T-cell (primary cell): Measurements from ENCODE around the gene CTXN1. TPM values are rescaled to one million over a fixed set of nuclear protein-coding genes. Genes with fewer than 3 reads are reported as not detected.
"Not testable (repeated sequence)": the region's sequence is repeated elsewhere in the genome, so short reads cannot be mapped to it uniquely, and the experiment has no call there.

Source experiments
- ATAC-seq, 4 experiments: fragments of 200-7000 bp in 3 of 4; fragments of 150-1000 bp in 1 of 4; cut with Tn5 transposase; replicated peaks in 1 of 4; 1 replicate in 3 of 4; 2 replicates in 1 of 4; pipeline ENCODE4 v1.10.0; 2021; ENCODE audit warnings: moderate library complexity in 3 of 4, mild to moderate bottlenecking in 2 of 4, moderate number of reproducible peaks in 1 of 4
- CTCF ChIA-PET, 2 donors: fragments of 300-600 bp; sonication (Branson Sonifier 250); formaldehyde crosslinking; loops; one replicate each; lab custom pipeline; 2022; ENCODE audit warnings: antibody characterized with exemption in 2 of 2; lab: Charles Lee
- POLR2A ChIA-PET, 2 donors: fragments of 300-600 bp; sonication (Branson Sonifier 250); formaldehyde crosslinking; loops; one replicate each; lab custom pipeline; 2022; ENCODE audit warnings: antibody characterized with exemption in 2 of 2; lab: Charles Lee
- DNase-seq, 35 experiments: peaks; one replicate each; pipeline versions ENCODE4 v3.0.0 to v3.0.0-alpha.2; 2013 to 2023
- H3K27ac ChIP-seq: one replicate; pipeline ENCODE4 v1.5.1; 2013; ENCODE audit warnings: low read length
- H3K27me3 ChIP-seq, 2 experiments: replicated peaks in 1 of 2; 1 replicate in 1 of 2; 2 replicates in 1 of 2; pipeline versions ENCODE4 v1.6.1 to v1.7.0; 2013; ENCODE audit warnings: low read length in 1 of 2, mixed read lengths in 1 of 2; ENCODE audit not compliant: control insufficient read depth in 2 of 2, insufficient read depth in 2 of 2; ENCODE audit errors: extremely low read depth in 1 of 2
- H3K36me3 ChIP-seq, 2 donors: 1 replicate in 1 of 2; 2 replicates in 1 of 2; pipeline versions ENCODE4 v1.6.1 to v1.7.0; 2013; ENCODE audit warnings: low read length in 1 of 2; ENCODE audit not compliant: control insufficient read depth in 2 of 2, insufficient read depth in 1 of 2; ENCODE audit errors: extremely low read depth in 1 of 2
- H3K4me1 ChIP-seq, 2 experiments: 1 replicate in 1 of 2; 2 replicates in 1 of 2; pipeline versions ENCODE4 v1.6.1 to v1.7.0; 2013; ENCODE audit warnings: low read length in 2 of 2, mixed read lengths in 1 of 2; ENCODE audit not compliant: insufficient read depth in 2 of 2, control insufficient read depth in 1 of 2; ENCODE audit errors: extremely low read depth in 1 of 2
- H3K4me3 ChIP-seq, 2 donors: 1 replicate in 1 of 2; 2 replicates in 1 of 2; pipeline versions ENCODE4 v1.5.1 to v1.7.0; 2013; ENCODE audit warnings: mild to moderate bottlenecking in 2 of 2, low read length in 1 of 2, moderate library complexity in 1 of 2; ENCODE audit not compliant: control insufficient read depth in 1 of 2; ENCODE audit errors: extremely low read depth in 1 of 2
- H3K9me3 ChIP-seq: 2 replicates; pipeline ENCODE4 v1.7.0; 2013
- H3K27ac Mint-ChIP-seq, 2 donors: one replicate each; pipeline ENCODE4 v1.8.0; 2020 to 2021; ENCODE audit warnings: mild to moderate bottlenecking in 2 of 2, mixed read lengths in 2 of 2
- H3K27me3 Mint-ChIP-seq, 2 donors: one replicate each; pipeline ENCODE4 v1.8.0; 2021 to 2022; ENCODE audit warnings: mixed read lengths in 2 of 2
- H3K36me3 Mint-ChIP-seq: one replicate; pipeline ENCODE4 v1.8.0; 2021; ENCODE audit warnings: mixed read lengths
- H3K4me1 Mint-ChIP-seq, 3 donors: one replicate each; pipeline ENCODE4 v1.8.0; 2020 to 2022; ENCODE audit warnings: mixed read lengths in 3 of 3, mild to moderate bottlenecking in 1 of 3
- H3K4me3 Mint-ChIP-seq, 3 donors: one replicate each; pipeline ENCODE4 v1.8.0; 2020 to 2022; ENCODE audit warnings: mild to moderate bottlenecking in 3 of 3, mixed read lengths in 3 of 3, moderate library complexity in 3 of 3
- H3K9me3 Mint-ChIP-seq, 3 donors: one replicate each; pipeline ENCODE4 v1.8.0; 2020 to 2022; ENCODE audit warnings: mixed read lengths in 3 of 3
- WGBS: methylation state at CpG from one replicate; pipeline ENCODE4 v1.1.5; 2013; ENCODE audit warnings: missing lambda C conversion rate; ENCODE audit not compliant: insufficient coverage; 5-methylcytosine and 5-hydroxymethylcytosine counted together
- total RNA-seq, 35 experiments: library from RNA in 6 of 35; stranded (reverse) in 6 of 35; fragments of 120-200 nt in 1 of 35; gene quantifications; one replicate each; pipeline versions ENCODE4 v1.2.1 to v1.2.4 and lab custom pipeline; 2013 to 2026

CTXN1 gene
- total RNA-seq, 5 donors from 2014 or later (not counting 1 experiment from before 2014, with no cell fraction given): 0.19 to 0.47 (median 0.30) TPM; not detected in 1

GRCh38 chr19:7962644-7963268 lies 36.8 kb upstream of the CTXN1 start:
- Mint-ChIP-seq H3K27ac (no peak overlapping the region), H3K4me1 (no peaks in the 10 kb centered on the region), H3K36me3 (peaks cover 33% of the 10 kb centered on the region), H3K27me3 (no peaks in the 10 kb centered on the region), H3K9me3 (no peaks in the 10 kb centered on the region), H3K4me3 (no peak overlapping the region)
- H3K4me1 ChIP-seq: no peaks in the 10 kb centered on the region
- no peaks in the 10 kb centered on the region for H3K27me3 ChIP-seq
- H3K27ac ChIP-seq: no peak overlapping the region
- 98% methylated on average over 16 of the region's 22 CpGs for WGBS
- H3K36me3 ChIP-seq: peaks cover 23 to 49% of the 10 kb centered on the region in 2 donors
- no peaks in the 10 kb centered on the region for H3K9me3 ChIP-seq
- no peak for DNase-seq
- no peak for ATAC-seq
- H3K4me3 ChIP-seq: no peak overlapping the region
- CTCF ChIA-PET: interaction anchor here in 1 of 2 donors (0.6 kb wide), 1 partner anchor 139 kb away, joined by 4 read pairs; no protein-coding TSS in a partner anchor
- POLR2A ChIA-PET: no interaction called here

GRCh38 chr19:7961920-7962626 lies 36.1 kb upstream of the CTXN1 start:
- ChIA-PET CTCF (interaction anchor here in 1 of 2 donors (0.6 kb wide), 1 partner anchor 138 kb away, joined by 4 read pairs; no protein-coding TSS in a partner anchor), POLR2A (no interaction called here)
- 98% methylated on average over 4 of the region's 13 CpGs for WGBS
- Histone ChIP-seq H3K9me3 (no peaks in the 10 kb centered on the region), H3K4me1 (no peaks in the 10 kb centered on the region), H3K4me3 (no peak overlapping the region), H3K27me3 (no peaks in the 10 kb centered on the region), H3K27ac (no peak overlapping the region), H3K36me3 (peaks cover 21 to 45% of the 10 kb centered on the region in 2 donors)
- H3K9me3 Mint-ChIP-seq: no peaks in the 10 kb centered on the region
- no peak overlapping the region for H3K4me3 Mint-ChIP-seq
- peaks cover 26% of the 10 kb centered on the region for H3K36me3 Mint-ChIP-seq
- H3K4me1 Mint-ChIP-seq: no peaks in the 10 kb centered on the region
- DNase-seq (no peak), ATAC-seq (no peak)
- H3K27me3 Mint-ChIP-seq: no peaks in the 10 kb centered on the region
- no peak overlapping the region for H3K27ac Mint-ChIP-seq

GRCh38 chr19:7961082-7961481 lies 35.1 kb upstream of the CTXN1 start:
- H3K4me3 Mint-ChIP-seq, H3K4me3 ChIP-seq, CTCF ChIA-PET, DNase-seq, ATAC-seq, H3K9me3 Mint-ChIP-seq, H3K27me3 Mint-ChIP-seq, H3K4me1 Mint-ChIP-seq, H3K9me3 ChIP-seq, H3K27ac ChIP-seq, H3K27ac Mint-ChIP-seq, H3K27me3 ChIP-seq, H3K4me1 ChIP-seq: not testable (repeated sequence)
- WGBS: no CpG with 5 or more reads among the region's 4 CpGs
- H3K36me3 Mint-ChIP-seq: peaks cover 21% of the 10 kb centered on the region
- POLR2A ChIA-PET: interaction anchor here in 1 of 2 donors (0.6 kb wide), 1 partner anchor 9 kb away, joined by 5 read pairs; no protein-coding TSS in a partner anchor
- peaks cover 17 to 37% of the 10 kb centered on the region in 2 donors for H3K36me3 ChIP-seq

- H3K27ac Mint-ChIP-seq: no peak overlapping the region
- H3K36me3 Mint-ChIP-seq: peaks cover 14% of the 10 kb centered on the region
- H3K4me1 Mint-ChIP-seq: no peaks in the 10 kb centered on the region
- ChIA-PET CTCF (interaction anchor here in 1 of 2 donors (0.6 kb wide), 1 partner anchor 182 kb away, joined by 7 read pairs; no protein-coding TSS in a partner anchor), POLR2A (no interaction called here)
- no peaks in the 10 kb centered on the region for H3K9me3 Mint-ChIP-seq
- Histone ChIP-seq H3K4me1 (no peaks in the 10 kb centered on the region), H3K4me3 (no peak overlapping the region), H3K9me3 (no peaks in the 10 kb centered on the region), H3K27me3 (no peaks in the 10 kb centered on the region), H3K36me3 (peaks cover 14 to 22% of the 10 kb centered on the region in 2 donors), H3K27ac (no peak overlapping the region)
- WGBS: 66% methylated on average over 4 of the region's 6 CpGs
- ATAC-seq: no peak
- no peak for DNase-seq
- no peak overlapping the region for H3K4me3 Mint-ChIP-seq
- no peaks in the 10 kb centered on the region for H3K27me3 Mint-ChIP-seq
Observed at GRCh38 chr19:7959211-7959610, 33.3 kb upstream of the CTXN1 start.

GRCh38 chr19:7955696-7956095 lies 29.8 kb upstream of the CTXN1 start:
- H3K36me3 Mint-ChIP-seq: no peaks in the 10 kb centered on the region

GRCh38 chr19:7953576-7953975 lies 27.6 kb upstream of the CTXN1 start:
- no peaks in the 10 kb centered on the region for H3K9me3 ChIP-seq
- WGBS: 88% methylated on average over 6 of the region's 7 CpGs
- H3K4me3 ChIP-seq: no peak overlapping the region
- ChIA-PET POLR2A (no interaction called here), CTCF (no interaction called here)
- H3K36me3 ChIP-seq: peaks cover 0 to 4% of the 10 kb centered on the region in 2 donors
- Mint-ChIP-seq H3K4me3 (no peak overlapping the region), H3K9me3 (no peaks in the 10 kb centered on the region), H3K27me3 (no peaks in the 10 kb centered on the region), H3K4me1 (no peaks in the 10 kb centered on the region), H3K27ac (no peak overlapping the region), H3K36me3 (no peaks in the 10 kb centered on the region)
- peaks cover 0 to 3% of the 10 kb centered on the region in 2 experiments for H3K27me3 ChIP-seq
- H3K4me1 ChIP-seq: no peaks in the 10 kb centered on the region
- ATAC-seq: no peak
- H3K27ac ChIP-seq: no peak overlapping the region
- DNase-seq: no peak

More at GRCh38 chr19:7955696-7956095, 29.8 kb upstream of the CTXN1 start:
- no peak overlapping the region for H3K4me3 ChIP-seq
- no peaks in the 10 kb centered on the region for H3K4me1 ChIP-seq
- Mint-ChIP-seq H3K9me3 (no peaks in the 10 kb centered on the region), H3K27me3 (no peaks in the 10 kb centered on the region), H3K4me1 (no peaks in the 10 kb centered on the region), H3K27ac (no peak overlapping the region), H3K4me3 (no peak overlapping the region)
- ChIA-PET POLR2A (no interaction called here), CTCF (no interaction called here)
- peaks cover 0 to 3% of the 10 kb centered on the region in 2 experiments for H3K27me3 ChIP-seq
- ATAC-seq (no peak), DNase-seq (no peak)
- peaks cover 0 to 7% of the 10 kb centered on the region in 2 donors for H3K36me3 ChIP-seq
- no peak overlapping the region for H3K27ac ChIP-seq
- 69% methylated on average over 11 of the region's 11 CpGs for WGBS
- H3K9me3 ChIP-seq: no peaks in the 10 kb centered on the region
